Measurements from ENCODE around the gene IFT88.
"Not testable (repeated sequence)": the region's sequence is repeated elsewhere in the genome, so short reads cannot be mapped to it uniquely, and the experiment has no call there.

Gene IFT88

GRCh38 chr13:20679879-20680278, 112.9 kb downstream of the IFT88 start:
- Mint-ChIP-seq H3K4me1 (no peaks in the 10 kb centered on the region), H3K4me3 (no peak overlapping the region), H3K27ac (no peak overlapping the region), H3K9me3 (no peaks in the 10 kb centered on the region), H3K36me3 (no peaks in the 10 kb centered on the region), H3K27me3 (no peaks in the 10 kb centered on the region)
- no peak for DNase-seq
- CTCF ChIA-PET, result no interaction called here

- Mint-ChIP-seq H3K36me3 (no peaks in the 10 kb centered on the region), H3K27ac (no peak overlapping the region), H3K4me3 (no peak overlapping the region), H3K27me3 (no peaks in the 10 kb centered on the region), H3K4me1 (no peaks in the 10 kb centered on the region), H3K9me3 (no peaks in the 10 kb centered on the region)
- no peak for DNase-seq
- CTCF ChIA-PET, result no interaction called here
Measured at GRCh38 chr13:20680416-20681080, 113.6 kb downstream of the IFT88 start.

- H3K27me3 Mint-ChIP-seq, H3K27ac Mint-ChIP-seq, H3K4me1 Mint-ChIP-seq, H3K9me3 Mint-ChIP-seq, CTCF ChIA-PET, H3K36me3 Mint-ChIP-seq, H3K4me3 Mint-ChIP-seq, DNase-seq: not testable (repeated sequence)
Measured at GRCh38 chr13:20681481-20681880, 114.5 kb downstream of the IFT88 start.

GRCh38 chr13:20682061-20682460, 115.1 kb downstream of the IFT88 start:
- Mint-ChIP-seq H3K9me3 (no peaks in the 10 kb centered on the region), H3K27ac (no peak overlapping the region), H3K4me1 (no peaks in the 10 kb centered on the region), H3K4me3 (no peak overlapping the region), H3K27me3 (no peaks in the 10 kb centered on the region), H3K36me3 (no peaks in the 10 kb centered on the region)
- no peak for DNase-seq
- CTCF ChIA-PET, result no interaction called here

- Mint-ChIP-seq H3K4me3 (no peak overlapping the region), H3K4me1 (no peaks in the 10 kb centered on the region), H3K9me3 (no peaks in the 10 kb centered on the region), H3K36me3 (no peaks in the 10 kb centered on the region), H3K27me3 (no peaks in the 10 kb centered on the region), H3K27ac (no peak overlapping the region)
- CTCF ChIA-PET, result no interaction called here
- DNase-seq, result no peak
Measured at GRCh38 chr13:20684041-20684440, 117.1 kb downstream of the IFT88 start.

- Mint-ChIP-seq H3K4me1 (no peaks in the 10 kb centered on the region), H3K4me3 (no peak overlapping the region), H3K36me3 (no peaks in the 10 kb centered on the region), H3K9me3 (no peaks in the 10 kb centered on the region), H3K27ac (no peak overlapping the region), H3K27me3 (no peaks in the 10 kb centered on the region)
- CTCF ChIA-PET, result no interaction called here
- no peak for DNase-seq
Measured at GRCh38 chr13:20684546-20684945, 117.6 kb downstream of the IFT88 start.

DNA sequence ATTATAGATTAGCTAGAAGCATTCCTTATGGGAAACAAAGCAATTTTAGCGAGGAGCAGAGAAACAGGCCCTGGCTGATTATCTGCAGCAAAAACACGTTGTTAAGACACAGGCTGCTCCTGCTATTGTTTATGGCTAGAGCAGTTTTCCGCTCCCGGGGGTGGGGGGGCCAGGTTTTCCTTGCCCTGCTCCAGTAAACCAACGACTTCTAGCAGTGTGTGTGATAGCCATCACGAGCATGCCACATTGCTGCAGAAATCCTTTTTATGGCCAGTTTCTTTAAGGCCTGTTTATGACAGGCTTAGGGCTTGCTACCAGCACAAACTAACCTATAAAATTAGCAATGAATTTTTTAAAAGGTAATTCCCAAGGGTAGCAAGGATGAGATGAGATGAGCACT, 118.1 kb downstream of the IFT88 start:
- H3K9me3 Mint-ChIP-seq, result no peaks in the 10 kb centered on the region
- no peak overlapping the region for H3K27ac Mint-ChIP-seq
- no peaks in the 10 kb centered on the region for H3K4me1 Mint-ChIP-seq
- H3K27me3 Mint-ChIP-seq, result no peaks in the 10 kb centered on the region
- H3K4me3 Mint-ChIP-seq, result no peak overlapping the region
- DNase-seq, result no peak
- CTCF ChIA-PET, result no interaction called here
- no peaks in the 10 kb centered on the region for H3K36me3 Mint-ChIP-seq

GRCh38 chr13:20686167-20686566, 119.2 kb downstream of the IFT88 start:
- no peaks in the 10 kb centered on the region for H3K36me3 Mint-ChIP-seq
- CTCF ChIA-PET, result no interaction called here

GRCh38 chr13:20686863-20687579, 120.1 kb downstream of the IFT88 start:
- Mint-ChIP-seq H3K36me3 (no peaks in the 10 kb centered on the region), H3K4me3 (no peak overlapping the region), H3K4me1 (no peaks in the 10 kb centered on the region), H3K9me3 (no peaks in the 10 kb centered on the region), H3K27ac (no peak overlapping the region), H3K27me3 (no peaks in the 10 kb centered on the region)
- CTCF ChIA-PET, result no interaction called here
- DNase-seq, result no peak

More at GRCh38 chr13:20686167-20686566, 119.2 kb downstream of the IFT88 start:
- Mint-ChIP-seq H3K4me3 (no peak overlapping the region), H3K27ac (no peak overlapping the region), H3K27me3 (no peaks in the 10 kb centered on the region), H3K9me3 (no peaks in the 10 kb centered on the region), H3K4me1 (no peaks in the 10 kb centered on the region)
- no peak for DNase-seq

GRCh38 chr13:20689291-20689690, 122.3 kb downstream of the IFT88 start:
- CTCF ChIA-PET, result no interaction called here
- no peak overlapping the region for H3K27ac Mint-ChIP-seq
- no peaks in the 10 kb centered on the region for H3K4me1 Mint-ChIP-seq
- no peak overlapping the region for H3K4me3 Mint-ChIP-seq
- peaks cover 4% of the 10 kb centered on the region for H3K27me3 Mint-ChIP-seq
- no peaks in the 10 kb centered on the region for H3K36me3 Mint-ChIP-seq
- H3K9me3 Mint-ChIP-seq, result no peaks in the 10 kb centered on the region
- no peak for DNase-seq

GRCh38 chr13:20691616-20692015, 124.7 kb downstream of the IFT88 start:
- no peak overlapping the region for H3K27ac Mint-ChIP-seq
- no peaks in the 10 kb centered on the region for H3K4me1 Mint-ChIP-seq
- H3K36me3 Mint-ChIP-seq, result no peaks in the 10 kb centered on the region
- peaks cover 10% of the 10 kb centered on the region for H3K27me3 Mint-ChIP-seq
- H3K4me3 Mint-ChIP-seq, result no peak overlapping the region
- CTCF ChIA-PET, result no interaction called here
- no peak for DNase-seq
- no peaks in the 10 kb centered on the region for H3K9me3 Mint-ChIP-seq

GRCh38 chr13:20696073-20696472, 129.1 kb downstream of the IFT88 start:
- Mint-ChIP-seq H3K27me3 (peaks cover 35% of the 10 kb centered on the region), H3K27ac (no peak overlapping the region), H3K36me3 (no peaks in the 10 kb centered on the region), H3K4me3 (no peak overlapping the region), H3K4me1 (no peaks in the 10 kb centered on the region), H3K9me3 (no peaks in the 10 kb centered on the region)
- DNase-seq, result no peak
- CTCF ChIA-PET, result no interaction called here

DNA sequence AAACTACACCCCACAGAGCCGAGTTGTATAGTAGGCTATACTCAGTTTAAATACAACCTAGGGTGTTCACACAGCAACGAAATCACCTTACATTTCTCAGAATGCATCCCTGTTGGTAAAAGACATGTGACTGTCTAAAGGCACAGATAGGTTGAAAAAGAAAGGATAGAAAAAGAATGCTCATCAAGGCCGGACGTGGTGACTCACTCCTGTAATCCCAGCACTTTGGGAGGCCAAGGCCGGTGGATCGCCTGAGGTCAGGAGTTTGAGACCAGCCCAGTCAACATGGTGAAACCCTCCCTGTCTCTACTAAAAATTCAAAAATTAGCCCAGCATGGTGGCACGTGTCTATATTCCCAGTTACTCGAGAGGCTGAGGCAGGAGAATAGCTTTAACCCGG, 132.8 kb downstream of the IFT88 start:
- DNase-seq, result no peak
- no peak overlapping the region for H3K4me3 Mint-ChIP-seq
- peaks cover 53% of the 10 kb centered on the region for H3K27me3 Mint-ChIP-seq
- H3K27ac Mint-ChIP-seq, result no peak overlapping the region
- H3K9me3 Mint-ChIP-seq, result no peaks in the 10 kb centered on the region
- CTCF ChIA-PET, result interaction anchor here (0.8 kb wide), 1 partner anchor 129 kb away, joined by 3 read pairs; no protein-coding TSS in a partner anchor
- peaks cover 11% of the 10 kb centered on the region for H3K4me1 Mint-ChIP-seq
- H3K36me3 Mint-ChIP-seq, result no peaks in the 10 kb centered on the region

DNA sequence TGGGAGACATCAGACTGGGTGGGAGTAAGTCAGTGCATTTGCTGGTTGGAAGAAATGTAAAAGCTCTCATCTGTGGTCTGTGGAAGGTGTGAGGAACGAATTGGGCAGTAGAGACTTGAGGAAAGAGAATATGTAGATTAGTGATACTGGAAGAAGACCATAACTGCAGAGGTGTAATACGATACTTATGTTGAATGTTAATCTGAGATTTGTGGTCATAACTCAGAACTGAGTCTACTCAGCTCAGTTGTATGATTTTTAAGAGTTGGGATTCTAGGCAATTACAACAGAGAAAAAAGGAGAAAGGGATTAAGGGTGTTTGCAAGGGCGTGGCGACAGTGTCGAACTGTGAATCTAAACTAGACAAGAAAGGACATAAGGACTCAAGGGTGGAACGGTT, 133.3 kb downstream of the IFT88 start:
- H3K27me3 Mint-ChIP-seq, result peaks cover 57% of the 10 kb centered on the region
- peaks cover 11% of the 10 kb centered on the region for H3K4me1 Mint-ChIP-seq
- H3K9me3 Mint-ChIP-seq, result no peaks in the 10 kb centered on the region
- H3K27ac Mint-ChIP-seq, result no peak overlapping the region
- no peak for DNase-seq
- CTCF ChIA-PET, result interaction anchor here (0.8 kb wide), 1 partner anchor 129 kb away, joined by 3 read pairs; no protein-coding TSS in a partner anchor
- H3K36me3 Mint-ChIP-seq, result no peaks in the 10 kb centered on the region
- no peak overlapping the region for H3K4me3 Mint-ChIP-seq

DNA sequence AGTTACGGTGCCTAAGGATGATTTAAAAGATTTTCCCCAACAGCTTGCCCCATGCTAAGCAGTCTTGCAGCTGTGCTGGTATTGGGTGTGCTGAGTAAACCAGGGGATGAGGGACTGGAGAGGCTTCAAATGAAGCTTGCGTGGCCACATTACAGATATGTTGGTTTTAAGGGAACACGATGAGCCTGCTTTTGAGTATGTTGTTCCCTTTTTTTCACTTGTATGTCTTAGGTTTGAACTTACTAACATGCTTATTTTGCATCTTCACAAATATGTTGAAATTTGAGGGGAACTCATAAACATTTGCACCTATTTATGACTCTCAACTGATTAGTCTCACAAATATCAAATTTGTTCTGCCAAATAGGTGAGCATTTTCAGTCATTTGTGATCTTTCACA, 134.5 kb downstream of the IFT88 start:
- Mint-ChIP-seq H3K36me3 (no peaks in the 10 kb centered on the region), H3K27ac (no peak overlapping the region), H3K4me1 (peaks cover 11% of the 10 kb centered on the region), H3K9me3 (no peaks in the 10 kb centered on the region), H3K27me3 (peaks cover 69% of the 10 kb centered on the region), H3K4me3 (no peak overlapping the region)
- CTCF ChIA-PET, result interaction anchor here (1.0 kb wide), 1 partner anchor 224 kb away, joined by 5 read pairs; no protein-coding TSS in a partner anchor
- no peak for DNase-seq
